Stomach (tissue), 9 donors: Measurements from ENCODE around the gene DOCK9. TPM values are rescaled to one million over a fixed set of nuclear protein-coding genes. Genes with fewer than 3 reads are reported as not detected.

Experiments
- DNase-seq, 2 donors: peaks; one replicate each; pipeline versions ENCODE4 v3.0.0 to v3.0.0-alpha.2; 2013 to 2019
- H3K27ac ChIP-seq, 5 donors: fragments of 200-600 bp in 4 of 5; sonication (generic) in 4 of 5; one replicate each; pipeline ENCODE4 v1.5.1; 2013 to 2019; ENCODE audit warnings: mild to moderate bottlenecking in 1 of 5, moderate library complexity in 1 of 5
- H3K27me3 ChIP-seq, 3 donors: fragments of 200-600 bp; sonication (generic); one replicate each; pipeline ENCODE4 v1.5.1; 2017 to 2019; ENCODE audit warnings: mixed run types in 1 of 3
- H3K36me3 ChIP-seq, 4 donors: fragments of 200-600 bp; sonication (generic); 1 replicate in 3 of 4; 2 replicates in 1 of 4; pipeline ENCODE4 v1.5.1; 2016 to 2019
- H3K4me1 ChIP-seq, 4 donors: fragments of 200-600 bp; sonication (generic); one replicate each; pipeline ENCODE4 v1.5.1; 2016 to 2019
- H3K4me3 ChIP-seq, 4 donors: fragments of 200-600 bp; sonication (generic) in 3 of 4; one replicate each; pipeline ENCODE4 v1.5.1; 2016 to 2019; ENCODE audit warnings: mild to moderate bottlenecking in 1 of 4
- H3K9me3 ChIP-seq, 4 donors: fragments of 200-600 bp; sonication (generic); one replicate each; pipeline ENCODE4 v1.5.1; 2016 to 2019
- CTCF ChIP-seq, 7 experiments: fragments of 450-650 bp in 4 of 7; fragments of 200-600 bp in 3 of 7; sonication (generic) in 3 of 7; IDR thresholded peaks; one replicate each; pipeline ENCODE4 v1.5.1; 2016 to 2019; ENCODE audit warnings: antibody characterized with exemption in 7 of 7, control low read depth in 2 of 7, mild to moderate bottlenecking in 1 of 7
- EP300 ChIP-seq: sonication (generic); formaldehyde crosslinking; IDR thresholded peaks from one replicate; pipeline ENCODE4 v1.6.1; 2017; ENCODE audit warnings: antibody characterized with exemption
- POLR2A ChIP-seq, 4 donors: fragments of 450-650 bp; IDR thresholded peaks; one replicate each; pipeline ENCODE4 v1.6.1; 2016; ENCODE audit warnings: antibody characterized with exemption in 4 of 4, control low read depth in 2 of 4, mild to moderate bottlenecking in 1 of 4, moderate library complexity in 1 of 4
- POLR2AphosphoS5 ChIP-seq, 3 donors: sonication (generic); formaldehyde crosslinking; IDR thresholded peaks; one replicate each; pipeline ENCODE4 v1.6.1; 2016; ENCODE audit warnings: antibody characterized with exemption in 3 of 3
- WGBS, 5 donors: extraction: QIAGEN DNeasy Blood & Tissue Kit in 3 of 5; methylation state at CpG; one replicate each; pipeline versions ENCODE4 v1.1.5 to v1.1.7; 2013 to 2018; 5-methylcytosine and 5-hydroxymethylcytosine counted together
- intact Hi-C: fragments of 100-400 bp; cut with DNase I; formaldehyde crosslinking; loops from one replicate; pipeline ENCODE4 v1.15.1; 2023; ENCODE audit warnings: low total_unique reads
- polyA plus RNA-seq, 3 donors: library from polyadenylated mRNA; stranded (reverse); fragments of 200-250 nt; gene quantifications; one replicate each; pipeline ENCODE4 v1.2.3, GENCODE V29; 2013
- total RNA-seq, 5 donors: library from RNA; depleted of rRNA; stranded (reverse); fragments of >200 nt; gene quantifications; one replicate each; pipeline versions ENCODE4 v1.1.0 to v1.2.3, GENCODE V29; 2014 to 2016
- donor health status: healthy with polysubstance abuse.
- donor health status: Bipolar disorder and iron deficiency.
- donor health status: healthy.

Gene DOCK9
- total and polyA plus RNA-seq, 8 donors: 8.7 to 97.9 (median 49.2) TPM

DNA sequence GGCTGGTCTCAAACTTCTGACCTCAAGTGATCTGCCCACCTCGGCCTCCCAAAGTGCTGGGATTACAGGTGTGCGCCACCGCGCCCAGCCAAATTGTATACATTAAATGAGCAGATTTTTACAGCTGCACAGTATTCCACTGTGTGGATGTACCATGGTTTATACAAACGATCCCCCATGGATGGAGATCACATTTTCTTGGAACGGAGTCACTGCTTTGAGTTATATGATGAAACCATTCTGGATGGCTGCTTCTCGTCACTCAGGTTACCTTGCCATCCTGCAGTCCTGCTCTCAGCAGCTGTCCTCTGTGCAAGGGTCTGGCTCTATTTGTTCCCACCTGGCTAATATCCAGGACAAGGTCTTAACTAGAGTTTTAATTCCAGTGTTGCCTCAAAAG, 186.3 kb downstream of the DOCK9 start:
- H3K27ac ChIP-seq: no peak overlapping the region
- peaks cover 0 to 13% (median 0%) of the 10 kb centered on the region in 3 donors for H3K27me3 ChIP-seq
- H3K4me3 ChIP-seq: no peak overlapping the region
- H3K9me3 ChIP-seq: no peaks in the 10 kb centered on the region
- WGBS, 5 donors: 85 to 98% (median 91%) methylated on average over 7 of the region's 7 CpGs
- DNase-seq: no peak
- intact Hi-C loops: no loop called here
- H3K4me1 ChIP-seq: no peaks in the 10 kb centered on the region
- H3K36me3 ChIP-seq: peaks cover 8 to 45% (median 42%) of the 10 kb centered on the region in 4 donors
- TF ChIP-seq POLR2AphosphoS5 (IDR thresholded peaks at IDR 0.05) (no peak), CTCF (IDR thresholded peaks at IDR 0.05) (no peak), EP300 (no peak), POLR2A (IDR thresholded peaks at IDR 0.05) (no peak)

GRCh38 chr13:98787996-98788395, 189.9 kb downstream of the DOCK9 start:
- DNase-seq: no peak
- Histone ChIP-seq H3K27ac (no peak overlapping the region), H3K4me1 (no peaks in the 10 kb centered on the region), H3K9me3 (no peaks in the 10 kb centered on the region), H3K4me3 (no peak overlapping the region), H3K27me3 (peaks cover 0 to 13% (median 0%) of the 10 kb centered on the region in 3 donors), H3K36me3 (peaks cover 0 to 10% (median 9%) of the 10 kb centered on the region in 4 donors)
- intact Hi-C loops: no loop called here
- TF ChIP-seq POLR2A (IDR thresholded peaks at IDR 0.05): no peak
- TF ChIP-seq EP300: no peak
- TF ChIP-seq CTCF (IDR thresholded peaks at IDR 0.05): no peak
- TF ChIP-seq POLR2AphosphoS5 (IDR thresholded peaks at IDR 0.05): no peak
- 72 to 81% (median 78%) methylated on average over 9 of the region's 9 CpGs for WGBS, 5 donors

DNA sequence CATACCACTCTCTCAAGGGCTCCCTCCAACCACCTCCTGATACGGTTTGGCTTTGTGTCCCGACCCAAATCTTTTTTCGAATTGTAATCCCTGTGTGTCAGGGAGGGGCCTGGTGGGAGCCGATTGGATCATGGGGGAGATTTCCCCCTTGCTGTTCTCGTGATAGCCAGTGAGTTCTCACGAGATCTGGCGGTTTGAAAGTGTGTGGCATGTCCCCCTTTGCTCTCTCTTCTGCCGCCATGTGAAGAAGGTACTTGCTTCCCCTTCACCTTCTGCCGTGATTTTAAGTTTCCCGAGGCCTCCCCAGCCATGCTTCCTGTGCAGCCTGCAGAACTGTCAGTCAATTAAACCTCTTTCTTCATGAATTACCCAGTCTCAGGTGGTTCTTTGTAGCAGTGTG, 190.7 kb downstream of the DOCK9 start:
- TF ChIP-seq POLR2AphosphoS5 (IDR thresholded peaks at IDR 0.05): no peak
- intact Hi-C loops: no loop called here
- Histone ChIP-seq H3K4me1 (no peaks in the 10 kb centered on the region), H3K27me3 (peaks cover 0 to 13% (median 0%) of the 10 kb centered on the region in 3 donors), H3K4me3 (no peak overlapping the region), H3K9me3 (no peaks in the 10 kb centered on the region), H3K36me3 (peaks cover 0 to 2% (median under 1%) of the 10 kb centered on the region in 4 donors), H3K27ac (no peak overlapping the region)
- WGBS, 5 donors: 68 to 80% (median 79%) methylated on average over 10 of the region's 10 CpGs
- DNase-seq: no peak

GRCh38 chr13:98786023-98786422, 191.8 kb downstream of the DOCK9 start:
- WGBS, 5 donors: 62 to 79% (median 77%) methylated on average over 7 of the region's 7 CpGs
- intact Hi-C loops: no loop called here
- Histone ChIP-seq H3K9me3 (no peaks in the 10 kb centered on the region), H3K27me3 (peaks cover 0 to 13% (median 0%) of the 10 kb centered on the region in 3 donors), H3K36me3 (no peaks in the 10 kb centered on the region), H3K4me3 (no peak overlapping the region), H3K4me1 (no peaks in the 10 kb centered on the region), H3K27ac (no peak overlapping the region)
- TF ChIP-seq POLR2A (IDR thresholded peaks at IDR 0.05): no peak
- no peak for TF ChIP-seq EP300
- no peak for TF ChIP-seq POLR2AphosphoS5 (IDR thresholded peaks at IDR 0.05)
- no peak for DNase-seq

GRCh38 chr13:98785405-98785804, 192.5 kb downstream of the DOCK9 start:
- 81 to 93% (median 89%) methylated on average over 5 to 10 of the region's 10 CpGs for WGBS, 5 donors

GRCh38 chr13:98784666-98785065, 193.2 kb downstream of the DOCK9 start:
- no peak overlapping the region for H3K27ac ChIP-seq
- DNase-seq: no peak
- intact Hi-C loops: no loop called here

More at GRCh38 chr13:98785405-98785804, 192.5 kb downstream of the DOCK9 start:
- H3K9me3 ChIP-seq: no peaks in the 10 kb centered on the region
- no peaks in the 10 kb centered on the region for H3K36me3 ChIP-seq
- TF ChIP-seq POLR2AphosphoS5 (IDR thresholded peaks at IDR 0.05): no peak
- H3K27ac ChIP-seq: no peak overlapping the region
- no peaks in the 10 kb centered on the region for H3K4me1 ChIP-seq
- intact Hi-C loops: no loop called here
- H3K27me3 ChIP-seq: peaks cover 0 to 13% (median 0%) of the 10 kb centered on the region in 3 donors
- no peak overlapping the region for H3K4me3 ChIP-seq
- no peak for DNase-seq

More at GRCh38 chr13:98784666-98785065, 193.2 kb downstream of the DOCK9 start:
- WGBS, 5 donors: 70 to 80% (median 75%) methylated on average over 8 of the region's 8 CpGs
- Histone ChIP-seq H3K9me3 (no peaks in the 10 kb centered on the region), H3K4me3 (no peak overlapping the region), H3K4me1 (no peaks in the 10 kb centered on the region), H3K36me3 (no peaks in the 10 kb centered on the region), H3K27me3 (peaks cover 0 to 13% (median 0%) of the 10 kb centered on the region in 3 donors)
- TF ChIP-seq EP300 (no peak), POLR2A (IDR thresholded peaks at IDR 0.05) (no peak), CTCF (IDR thresholded peaks at IDR 0.05) (no peak), POLR2AphosphoS5 (IDR thresholded peaks at IDR 0.05) (no peak)
